ENCODE measurements around the gene TRAF3IP1. TPM values are rescaled to one million over a fixed set of nuclear protein-coding genes. Genes with fewer than 3 reads are reported as not detected.
"Not testable (repeated sequence)": the region's sequence is repeated elsewhere in the genome, so short reads cannot be mapped to it uniquely, and the experiment has no call there.

Gene TRAF3IP1
- total and polyA plus RNA-seq, 4 donors, result 4.0 to 9.1 (median 4.6) TPM

GRCh38 chr2:238334885-238335284, 14.6 kb downstream of the TRAF3IP1 start:
- Histone ChIP-seq H3K9ac (ENCODE audit: low read depth in 1 of 2, low read length in 2 of 2) (no peak overlapping the region), H3K27me3 (ENCODE audit: control insufficient read depth in 4 of 4, insufficient read depth in 4 of 4, low read length in 3 of 4) (no peaks in the 10 kb centered on the region), H3K27ac (ENCODE audit: low read depth in 1 of 2, low read length in 2 of 2) (no peak overlapping the region), H3K4me1 (ENCODE audit: control insufficient read depth in 4 of 4, insufficient read depth in 4 of 4, low read length in 3 of 4) (peaks cover 0 to 12% (median 5%) of the 10 kb centered on the region in 4 donors), H3K4me3 (ENCODE audit: low read depth in 1 of 3, low read length in 3 of 3) (no peak overlapping the region), H3K9me3 (ENCODE audit: control insufficient read depth in 4 of 4, low read length in 3 of 4) (no peaks in the 10 kb centered on the region), H3K36me3 (ENCODE audit: control insufficient read depth in 4 of 4, insufficient read depth in 3 of 4, low read depth in 1 of 4, low read length in 3 of 4) (peaks cover 1 to 8% (median 5%) of the 10 kb centered on the region in 4 donors)
- WGBS, result 92% methylated on average over 6 of the region's 6 CpGs
- TF ChIP-seq JUND (IDR thresholded peaks at IDR 0.05) (no peak), GABPA (IDR thresholded peaks at IDR 0.05 in 1 of 2, conservative IDR thresholded peaks at IDR 0.05 in 1 of 2) (no peak), EGR1 (IDR thresholded peaks at IDR 0.05; ENCODE audit: low read depth in 2 of 2) (no peak), NR2F2 (IDR thresholded peaks at IDR 0.05) (no peak), TAF1 (conservative IDR thresholded peaks at IDR 0.05) (no peak), RXRA (IDR thresholded peaks at IDR 0.05) (no peak), SP1 (IDR thresholded peaks at IDR 0.05) (no peak), FOXA2 (IDR thresholded peaks at IDR 0.05) (no peak), ZBTB33 (IDR thresholded peaks at IDR 0.05) (no peak), RAD21 (IDR thresholded peaks at IDR 0.05) (no peak), HNF4A (conservative IDR thresholded peaks at IDR 0.05) (no peak), FOXA1 (IDR thresholded peaks at IDR 0.05) (no peak), CTCF (IDR thresholded peaks at IDR 0.05; ENCODE audit: low read depth, low read length, missing input control) (no peak), ATF3 (IDR thresholded peaks at IDR 0.05) (no peak), HNF4G (IDR thresholded peaks at IDR 0.05) (no peak), YY1 (IDR thresholded peaks at IDR 0.05) (no peak)
- TF ChIP-seq, protein P1, sequence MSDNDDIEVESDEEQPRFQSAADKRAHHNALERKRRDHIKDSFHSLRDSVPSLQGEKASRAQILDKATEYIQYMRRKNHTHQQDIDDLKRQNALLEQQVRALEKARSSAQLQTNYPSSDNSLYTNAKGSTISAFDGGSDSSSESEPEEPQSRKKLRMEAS (IDR thresholded peaks at IDR 0.05), result no peak
- TF ChIP-seq, protein P2, sequence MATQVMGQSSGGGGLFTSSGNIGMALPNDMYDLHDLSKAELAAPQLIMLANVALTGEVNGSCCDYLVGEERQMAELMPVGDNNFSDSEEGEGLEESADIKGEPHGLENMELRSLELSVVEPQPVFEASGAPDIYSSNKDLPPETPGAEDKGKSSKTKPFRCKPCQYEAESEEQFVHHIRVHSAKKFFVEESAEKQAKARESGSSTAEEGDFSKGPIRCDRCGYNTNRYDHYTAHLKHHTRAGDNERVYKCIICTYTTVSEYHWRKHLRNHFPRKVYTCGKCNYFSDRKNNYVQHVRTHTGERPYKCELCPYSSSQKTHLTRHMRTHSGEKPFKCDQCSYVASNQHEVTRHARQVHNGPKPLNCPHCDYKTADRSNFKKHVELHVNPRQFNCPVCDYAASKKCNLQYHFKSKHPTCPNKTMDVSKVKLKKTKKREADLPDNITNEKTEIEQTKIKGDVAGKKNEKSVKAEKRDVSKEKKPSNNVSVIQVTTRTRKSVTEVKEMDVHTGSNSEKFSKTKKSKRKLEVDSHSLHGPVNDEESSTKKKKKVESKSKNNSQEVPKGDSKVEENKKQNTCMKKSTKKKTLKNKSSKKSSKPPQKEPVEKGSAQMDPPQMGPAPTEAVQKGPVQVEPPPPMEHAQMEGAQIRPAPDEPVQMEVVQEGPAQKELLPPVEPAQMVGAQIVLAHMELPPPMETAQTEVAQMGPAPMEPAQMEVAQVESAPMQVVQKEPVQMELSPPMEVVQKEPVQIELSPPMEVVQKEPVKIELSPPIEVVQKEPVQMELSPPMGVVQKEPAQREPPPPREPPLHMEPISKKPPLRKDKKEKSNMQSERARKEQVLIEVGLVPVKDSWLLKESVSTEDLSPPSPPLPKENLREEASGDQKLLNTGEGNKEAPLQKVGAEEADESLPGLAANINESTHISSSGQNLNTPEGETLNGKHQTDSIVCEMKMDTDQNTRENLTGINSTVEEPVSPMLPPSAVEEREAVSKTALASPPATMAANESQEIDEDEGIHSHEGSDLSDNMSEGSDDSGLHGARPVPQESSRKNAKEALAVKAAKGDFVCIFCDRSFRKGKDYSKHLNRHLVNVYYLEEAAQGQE (IDR thresholded peaks at IDR 0.05), result no peak
- no peak for DNase-seq (ENCODE audit: low spot score)

- not testable (repeated sequence) for DNase-seq (ENCODE audit: low spot score); H3K36me3 ChIP-seq (ENCODE audit: control insufficient read depth in 4 of 4, insufficient read depth in 3 of 4, low read depth in 1 of 4, low read length in 3 of 4); H3K9me3 ChIP-seq (ENCODE audit: control insufficient read depth in 4 of 4, low read length in 3 of 4); H3K4me3 ChIP-seq (ENCODE audit: low read depth in 1 of 3, low read length in 3 of 3); H3K27me3 ChIP-seq (ENCODE audit: control insufficient read depth in 4 of 4, insufficient read depth in 4 of 4, low read length in 3 of 4); H3K9ac ChIP-seq (ENCODE audit: low read depth in 1 of 2, low read length in 2 of 2); H3K27ac ChIP-seq (ENCODE audit: low read depth in 1 of 2, low read length in 2 of 2)
- peaks cover 0 to 17% (median 5%) of the 10 kb centered on the region in 4 donors for H3K4me1 ChIP-seq (ENCODE audit: control insufficient read depth in 4 of 4, insufficient read depth in 4 of 4, low read length in 3 of 4)
- 91% methylated on average over 8 of the region's 8 CpGs for WGBS
These were observed 15.3 kb downstream of the TRAF3IP1 start for GRCh38 chr2:238335591-238335990.

All from liver (tissue), 9 donors.